ENCODE results near the gene CDK5RAP1.
A peak's percentile ranks its signal among the peaks of the same experiment; 100 is the strongest.

CDK5RAP1 gene

GRCh38 chr20:33415948-33416347, 14.6 kb upstream of the CDK5RAP1 start:
- Histone ChIP-seq H3K9me3 (ENCODE audit: low read length) (no peaks in the 10 kb centered on the region), H3K4me1 (ENCODE audit: insufficient read depth, low read length, severe bottlenecking) (peaks cover 4% of the 10 kb centered on the region), H3K4me2 (ENCODE audit: low read length) (no peak overlapping the region; the same call in 1 of the 2 replicates), H3F3A (ENCODE audit: insufficient read depth, low read length) (no peaks in the 10 kb centered on the region), H3K36me3 (ENCODE audit: insufficient read depth, low read length) (no peaks in the 10 kb centered on the region), H3K79me2 (ENCODE audit: insufficient read depth, low read length) (no peaks in the 10 kb centered on the region), H3K27me3 (ENCODE audit: insufficient read depth, low read length) (no peaks in the 10 kb centered on the region), H3K27ac (ENCODE audit: low read depth, low read length, poor library complexity, severe bottlenecking) (no peak overlapping the region), H2AFZ (ENCODE audit: low read length) (no peak overlapping the region), H3K9ac (ENCODE audit: low read length) (no peak overlapping the region), H4K20me1 (ENCODE audit: insufficient read depth, low read length) (no peaks in the 10 kb centered on the region), H3K9me2 (ENCODE audit: low read depth, low read length) (no peaks in the 10 kb centered on the region), H3K4me3 (ENCODE audit: low read depth, low read length, poor library complexity, severe bottlenecking) (no peak overlapping the region)
- TF ChIP-seq, protein P1, sequence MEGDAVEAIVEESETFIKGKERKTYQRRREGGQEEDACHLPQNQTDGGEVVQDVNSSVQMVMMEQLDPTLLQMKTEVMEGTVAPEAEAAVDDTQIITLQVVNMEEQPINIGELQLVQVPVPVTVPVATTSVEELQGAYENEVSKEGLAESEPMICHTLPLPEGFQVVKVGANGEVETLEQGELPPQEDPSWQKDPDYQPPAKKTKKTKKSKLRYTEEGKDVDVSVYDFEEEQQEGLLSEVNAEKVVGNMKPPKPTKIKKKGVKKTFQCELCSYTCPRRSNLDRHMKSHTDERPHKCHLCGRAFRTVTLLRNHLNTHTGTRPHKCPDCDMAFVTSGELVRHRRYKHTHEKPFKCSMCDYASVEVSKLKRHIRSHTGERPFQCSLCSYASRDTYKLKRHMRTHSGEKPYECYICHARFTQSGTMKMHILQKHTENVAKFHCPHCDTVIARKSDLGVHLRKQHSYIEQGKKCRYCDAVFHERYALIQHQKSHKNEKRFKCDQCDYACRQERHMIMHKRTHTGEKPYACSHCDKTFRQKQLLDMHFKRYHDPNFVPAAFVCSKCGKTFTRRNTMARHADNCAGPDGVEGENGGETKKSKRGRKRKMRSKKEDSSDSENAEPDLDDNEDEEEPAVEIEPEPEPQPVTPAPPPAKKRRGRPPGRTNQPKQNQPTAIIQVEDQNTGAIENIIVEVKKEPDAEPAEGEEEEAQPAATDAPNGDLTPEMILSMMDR (IDR thresholded peaks at IDR 0.05; ENCODE audit: low read length): peak; percentile 63
- TF ChIP-seq EZH2 (IDR thresholded peaks at IDR 0.05; ENCODE audit: borderline replicate concordance, low read length): no peak

DNA sequence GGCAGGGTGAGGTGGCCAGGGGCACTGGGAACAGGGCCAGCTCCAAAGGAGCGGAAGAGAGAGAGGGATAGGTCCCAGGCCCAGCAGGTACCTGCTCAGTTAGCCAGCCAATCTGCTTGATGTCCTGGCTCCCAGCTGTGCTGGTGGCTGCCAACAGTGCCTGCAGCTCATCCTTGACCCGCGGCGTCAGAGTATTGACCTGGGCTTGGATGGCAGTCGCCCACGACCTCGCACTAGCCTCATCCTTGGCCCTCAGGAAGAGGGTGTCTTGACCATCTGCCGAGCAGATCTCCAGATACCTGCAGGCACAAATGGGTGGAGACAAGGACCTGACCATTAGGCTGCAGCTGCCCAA, 11.1 kb upstream of the CDK5RAP1 start:
- Histone ChIP-seq H3K4me1 (ENCODE audit: insufficient read depth, low read length, severe bottlenecking) (peaks cover 24% of the 10 kb centered on the region), H3K36me3 (ENCODE audit: insufficient read depth, low read length) (peaks cover 6% of the 10 kb centered on the region), H3K4me2 (ENCODE audit: low read length) (no peak overlapping the region), H3K79me2 (ENCODE audit: insufficient read depth, low read length) (no peaks in the 10 kb centered on the region), H4K20me1 (ENCODE audit: insufficient read depth, low read length) (no peaks in the 10 kb centered on the region), H2AFZ (ENCODE audit: low read length) (no peak overlapping the region), H3K9me2 (ENCODE audit: low read depth, low read length) (no peaks in the 10 kb centered on the region), H3K9ac (ENCODE audit: low read length) (no peak overlapping the region), H3F3A (ENCODE audit: insufficient read depth, low read length) (no peaks in the 10 kb centered on the region), H3K9me3 (ENCODE audit: low read length) (no peaks in the 10 kb centered on the region), H3K4me3 (ENCODE audit: low read depth, low read length, poor library complexity, severe bottlenecking) (no peak overlapping the region), H3K27ac (ENCODE audit: low read depth, low read length, poor library complexity, severe bottlenecking) (no peak overlapping the region), H3K27me3 (ENCODE audit: insufficient read depth, low read length) (no peaks in the 10 kb centered on the region)
- TF ChIP-seq, protein P1 (IDR thresholded peaks at IDR 0.05; ENCODE audit: low read length): no peak
- no peak for TF ChIP-seq EZH2 (IDR thresholded peaks at IDR 0.05; ENCODE audit: borderline replicate concordance, low read length)

DNA sequence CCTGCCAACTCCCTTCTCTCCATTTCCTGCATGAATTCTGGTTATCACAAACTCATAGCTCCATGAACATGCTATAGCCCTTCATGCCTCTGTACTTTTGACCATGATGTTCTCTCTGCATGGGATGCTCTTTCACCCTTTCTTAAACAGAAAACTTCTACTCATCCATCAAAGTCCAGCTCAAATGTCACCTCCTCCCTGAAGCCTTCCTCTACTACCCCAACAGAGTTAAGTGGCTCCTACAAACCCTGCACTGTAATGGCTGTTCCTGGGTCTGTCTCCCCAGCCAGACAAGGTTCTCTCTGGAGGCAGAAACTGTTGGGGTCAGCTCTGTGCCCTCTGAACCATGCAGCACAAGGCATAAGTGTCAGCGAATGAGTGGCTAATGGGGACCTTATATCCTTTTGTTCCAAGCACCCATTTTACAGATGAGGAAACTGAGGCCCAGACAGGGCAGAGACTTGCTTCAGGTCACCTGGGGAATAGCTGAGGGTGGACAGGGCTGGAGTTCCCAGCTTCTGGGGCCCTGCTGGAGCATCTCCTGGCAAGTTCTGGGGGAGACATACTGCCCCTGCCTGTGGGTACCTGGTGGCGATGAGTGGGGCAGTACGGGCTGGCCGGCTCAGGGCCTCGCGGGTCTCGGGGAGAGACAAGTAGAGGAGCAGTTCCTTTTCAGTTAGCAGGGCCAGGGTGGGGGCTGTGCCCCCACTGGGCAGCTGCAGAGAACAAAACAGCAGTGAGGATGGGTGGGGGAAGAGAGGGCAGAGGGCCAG, 10.6 kb upstream of the CDK5RAP1 start:
- Histone ChIP-seq H3K9ac (ENCODE audit: low read length) (no peak overlapping the region), H3K36me3 (ENCODE audit: insufficient read depth, low read length) (peaks cover 11% of the 10 kb centered on the region), H3K4me3 (ENCODE audit: low read depth, low read length, poor library complexity, severe bottlenecking) (no peak overlapping the region), H3K9me2 (ENCODE audit: low read depth, low read length) (no peaks in the 10 kb centered on the region), H3K4me1 (ENCODE audit: insufficient read depth, low read length, severe bottlenecking) (peaks cover 29% of the 10 kb centered on the region), H3K79me2 (ENCODE audit: insufficient read depth, low read length) (no peaks in the 10 kb centered on the region), H3K4me2 (ENCODE audit: low read length) (no peak overlapping the region), H3F3A (ENCODE audit: insufficient read depth, low read length) (no peaks in the 10 kb centered on the region), H3K27ac (ENCODE audit: low read depth, low read length, poor library complexity, severe bottlenecking) (no peak overlapping the region), H3K9me3 (ENCODE audit: low read length) (no peaks in the 10 kb centered on the region), H2AFZ (ENCODE audit: low read length) (no peak overlapping the region), H3K27me3 (ENCODE audit: insufficient read depth, low read length) (no peaks in the 10 kb centered on the region), H4K20me1 (ENCODE audit: insufficient read depth, low read length) (no peaks in the 10 kb centered on the region)
- TF ChIP-seq, protein P1 (IDR thresholded peaks at IDR 0.05; ENCODE audit: low read length): no peak
- no peak for TF ChIP-seq EZH2 (IDR thresholded peaks at IDR 0.05; ENCODE audit: borderline replicate concordance, low read length)
